GM19099 (cell line): ENCODE results near the gene LYRM9.

Experiments used
- POLR2A ChIP-seq: IDR thresholded peaks from 3 replicates; pipeline ENCODE4 v1.6.1; 2011; ENCODE audit warnings: low read depth; ENCODE audit not compliant: insufficient read length; ENCODE audit errors: extremely low read depth

The LYRM9 gene

DNA sequence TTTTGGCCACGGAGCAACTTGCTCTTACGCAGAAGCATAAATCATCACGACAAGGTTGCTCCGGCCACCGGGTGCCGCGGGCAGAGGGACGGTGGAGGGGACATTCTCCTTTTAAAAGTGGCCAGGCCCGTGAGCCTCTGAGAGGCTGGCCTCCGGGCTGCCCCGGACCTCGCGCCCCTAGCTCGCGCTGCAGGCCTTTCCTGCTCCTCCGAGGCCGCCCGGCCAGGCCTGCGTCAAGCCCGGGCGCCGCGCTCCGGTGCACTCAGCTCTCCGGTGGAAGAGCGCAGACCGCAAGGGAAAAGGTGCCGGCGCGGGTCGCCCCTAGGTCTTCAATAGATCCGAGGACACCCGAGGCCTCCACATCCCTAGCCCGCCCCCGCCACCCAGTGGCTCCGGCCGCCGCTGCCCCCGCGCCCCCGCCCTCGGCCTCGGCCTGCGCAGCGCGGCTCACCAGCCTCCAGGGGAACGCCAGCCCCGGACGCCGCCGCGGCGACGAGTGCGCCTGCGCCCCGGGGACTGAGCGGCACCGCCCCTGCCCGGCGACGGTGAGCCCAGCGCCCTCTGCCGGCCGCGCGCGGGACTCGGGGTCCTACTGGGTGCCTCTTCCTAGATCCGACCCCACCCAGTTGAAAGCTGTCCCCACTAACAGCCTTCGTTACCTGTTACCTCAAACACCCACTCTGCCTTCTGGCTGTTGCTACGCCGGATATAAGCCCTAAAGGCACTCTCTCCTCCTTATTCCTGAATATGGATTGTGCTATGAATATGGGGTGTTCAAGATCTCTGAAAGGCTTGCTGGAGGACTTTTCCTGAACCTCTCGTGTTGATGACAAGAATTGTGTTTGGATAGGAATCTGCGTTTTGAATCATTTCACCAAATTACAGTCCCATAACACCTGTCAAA is at the start of gene LYRM9:
Gene LYRM9 (minus strand): TSS at position 500 of the 904 bp plus-strand sequence. CDS start 10,671 bp downstream, outside the sequence.
- peak; percentile 58 for TF ChIP-seq POLR2A

DNA sequence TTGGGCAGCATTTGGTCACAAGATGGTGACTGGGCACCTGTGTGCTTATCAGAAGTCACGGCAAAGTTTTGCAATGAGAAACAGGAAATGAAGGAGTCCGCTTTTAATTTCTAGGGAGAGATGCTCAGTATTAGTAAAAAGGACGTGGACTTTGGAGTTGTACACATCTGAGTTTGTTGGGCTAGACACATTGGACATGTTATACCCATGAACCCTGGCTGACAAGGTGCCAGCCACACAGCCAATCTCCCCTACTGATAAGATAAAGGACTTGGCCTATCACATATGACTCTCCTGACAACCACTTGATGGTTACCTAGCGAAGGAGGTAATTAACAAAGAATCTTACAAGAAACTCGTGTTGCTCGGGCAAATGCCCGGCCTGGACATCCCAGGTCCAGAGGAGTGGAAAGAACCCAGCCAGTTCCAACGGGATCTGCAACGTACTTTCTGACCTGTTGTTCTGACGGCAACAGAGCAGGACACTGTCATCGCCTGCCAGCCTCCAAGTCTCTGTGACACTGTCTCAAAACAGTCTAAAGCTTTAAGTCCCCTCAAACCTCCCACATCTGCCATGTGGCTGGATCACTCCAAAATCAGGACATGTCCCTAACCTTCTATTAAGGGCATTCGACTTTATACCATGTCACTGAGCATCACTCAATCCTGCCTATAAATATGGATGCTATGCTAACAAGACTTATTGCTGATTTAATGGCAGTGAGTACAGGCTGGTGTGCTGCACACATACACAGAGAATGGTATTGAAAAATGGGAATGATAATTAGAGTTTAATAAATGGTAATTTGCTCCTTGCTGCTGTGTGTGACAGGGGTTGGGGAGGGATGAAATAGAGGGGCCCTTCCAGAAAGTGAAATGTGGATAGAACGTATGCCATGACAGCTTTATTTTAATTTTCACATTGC is 47.6 kb upstream of the LYRM9 start:
- TF ChIP-seq POLR2A: no peak

DNA sequence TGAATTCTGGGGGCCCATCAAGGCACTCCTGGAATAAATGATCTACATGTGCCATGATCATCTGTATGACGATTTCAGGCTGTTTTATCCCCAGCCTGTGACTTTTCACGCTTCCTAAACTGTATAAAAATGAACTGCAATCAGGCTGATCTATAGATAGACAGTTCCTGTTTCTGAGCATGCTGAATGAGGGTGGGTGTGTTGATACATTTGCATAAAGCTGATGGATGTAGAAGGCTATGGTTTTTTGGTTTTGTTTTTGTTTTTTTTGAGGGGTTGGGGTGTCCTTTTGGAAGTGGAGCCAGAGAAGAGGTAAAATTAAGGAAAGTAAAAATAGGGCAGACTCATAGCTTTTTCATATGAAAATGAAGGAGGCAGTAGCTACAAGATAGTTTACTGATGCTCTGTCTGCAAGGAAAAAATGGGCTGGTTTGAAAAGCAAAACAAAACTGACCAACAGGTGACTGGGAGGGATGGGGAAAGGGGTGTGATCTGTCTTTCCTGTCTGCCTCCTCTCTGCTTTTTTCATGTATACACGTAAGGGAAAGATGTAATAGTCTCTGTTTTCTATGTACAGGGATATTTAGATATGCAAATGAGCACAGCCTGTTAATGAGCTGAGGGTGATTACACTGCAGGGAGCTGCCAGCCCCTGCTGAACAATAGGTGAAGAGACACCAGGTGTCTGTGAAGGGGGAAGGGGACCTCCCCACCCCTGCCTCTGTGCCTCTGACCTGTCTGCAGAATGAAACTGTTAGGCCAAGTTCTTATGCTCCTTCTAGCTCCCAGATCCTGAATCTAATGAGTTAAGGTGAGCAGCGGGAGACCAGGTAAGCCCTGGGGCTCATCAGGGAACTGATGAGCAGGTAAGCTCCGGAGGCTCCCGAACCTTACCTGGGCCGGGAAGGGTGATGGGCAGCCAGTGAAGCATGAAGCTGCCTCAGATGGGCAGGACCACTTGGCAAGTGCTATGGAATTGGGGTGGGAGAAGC is 46.6 kb upstream of the LYRM9 start:
- TF ChIP-seq POLR2A: no peak

DNA sequence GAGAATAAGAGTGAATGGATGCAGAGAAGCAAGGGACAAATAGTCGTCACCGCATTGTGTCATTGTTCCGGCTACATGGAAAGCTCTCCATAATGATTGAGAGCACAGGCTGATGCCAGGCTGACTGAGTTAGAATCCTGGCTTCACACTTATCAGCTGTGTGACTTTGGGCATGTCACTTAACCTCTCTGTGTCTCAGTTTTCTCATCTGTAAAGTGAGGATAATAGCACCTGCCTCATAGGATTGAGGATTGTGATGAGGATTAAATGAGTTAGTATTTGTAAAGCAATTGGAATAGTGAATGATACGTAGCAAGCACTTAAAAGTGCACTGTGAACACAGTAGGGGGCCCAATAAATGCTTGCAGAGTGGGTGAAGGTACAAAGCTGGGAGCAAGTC is 45.7 kb upstream of the LYRM9 start:
- TF ChIP-seq POLR2A: no peak

DNA sequence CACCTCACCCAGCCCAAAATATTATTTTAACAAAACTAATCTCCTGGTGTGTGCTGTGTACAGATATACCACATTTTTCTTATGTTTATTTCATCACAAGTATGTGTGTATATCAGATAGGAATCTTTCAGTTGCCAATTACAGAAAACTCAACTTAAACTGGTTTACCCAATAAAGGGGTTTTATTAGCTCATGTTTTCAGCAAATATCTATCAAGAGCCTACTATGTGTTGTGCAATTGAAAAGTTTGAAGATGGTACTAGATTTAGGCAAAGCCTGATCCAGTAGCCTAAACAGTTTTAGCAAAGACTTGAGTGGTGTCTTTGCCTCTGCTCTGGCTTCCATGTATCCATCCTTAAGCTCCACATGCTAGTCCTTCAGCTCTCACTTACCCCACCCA is 45.1 kb upstream of the LYRM9 start:
- no peak for TF ChIP-seq POLR2A

DNA sequence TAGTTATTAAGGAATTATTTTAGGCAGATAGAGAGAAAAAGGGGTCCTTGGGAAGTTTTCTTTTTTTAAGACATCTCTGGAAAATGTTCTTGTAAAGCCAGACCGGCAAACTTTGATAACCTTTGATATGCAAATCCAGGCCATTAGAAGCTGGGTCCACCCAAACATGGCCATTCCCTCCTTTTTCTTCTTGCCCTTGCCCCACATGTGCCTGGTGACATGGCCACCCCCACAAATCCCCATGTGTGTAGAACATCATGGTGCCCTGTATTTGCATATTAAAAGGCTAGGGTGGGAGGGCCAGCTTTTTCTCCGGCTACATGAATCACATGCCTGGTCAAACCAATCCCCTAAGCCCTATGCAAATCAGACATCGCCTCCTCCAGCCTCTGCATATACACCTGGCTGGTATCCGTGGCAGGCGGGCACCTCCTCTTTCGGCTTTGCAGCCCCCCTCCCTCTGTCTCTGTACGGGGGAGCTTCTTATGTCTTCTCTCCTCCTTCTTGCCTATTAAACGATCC is 43.9 kb upstream of the LYRM9 start:
- no peak for TF ChIP-seq POLR2A

DNA sequence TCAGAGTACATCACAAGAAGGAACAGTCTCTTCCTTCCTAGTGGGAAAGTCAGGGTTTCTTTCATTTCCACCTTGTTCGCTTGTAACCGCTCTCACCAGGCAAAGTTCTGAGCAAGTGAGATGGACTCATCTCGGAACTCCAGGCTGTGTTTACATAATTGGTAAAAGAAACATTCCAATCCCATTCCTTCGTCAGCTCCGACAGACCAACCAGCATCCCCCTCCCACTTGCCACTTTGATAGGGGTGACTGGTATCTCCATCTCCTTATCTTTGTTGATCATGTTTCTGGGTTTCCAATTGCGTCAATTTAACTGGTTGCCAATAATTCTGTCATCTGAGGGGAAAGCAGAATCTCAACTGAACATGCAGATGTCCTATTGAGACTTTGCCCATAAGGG is 36.8 kb upstream of the LYRM9 start:
- TF ChIP-seq POLR2A: no peak

DNA sequence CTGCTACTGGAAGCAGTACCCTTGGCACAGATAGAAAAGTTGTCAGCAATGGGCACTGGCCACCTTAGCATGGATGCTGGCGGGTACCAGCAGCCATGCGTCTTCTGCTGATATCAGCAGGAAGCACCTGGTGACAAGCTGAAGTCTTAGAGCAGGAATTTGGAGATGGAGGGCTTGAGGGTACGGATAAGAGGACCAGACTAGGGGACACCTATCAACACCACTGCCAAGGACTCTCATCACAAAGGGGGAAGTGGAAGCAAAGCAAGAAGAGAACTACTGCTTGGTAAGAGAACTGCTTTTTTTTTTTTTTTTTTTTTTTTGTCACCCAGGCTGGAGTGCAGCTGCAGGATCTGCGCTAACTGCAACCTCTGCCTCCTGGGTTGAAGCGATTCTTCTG is 35.4 kb upstream of the LYRM9 start:
- TF ChIP-seq POLR2A: no peak

DNA sequence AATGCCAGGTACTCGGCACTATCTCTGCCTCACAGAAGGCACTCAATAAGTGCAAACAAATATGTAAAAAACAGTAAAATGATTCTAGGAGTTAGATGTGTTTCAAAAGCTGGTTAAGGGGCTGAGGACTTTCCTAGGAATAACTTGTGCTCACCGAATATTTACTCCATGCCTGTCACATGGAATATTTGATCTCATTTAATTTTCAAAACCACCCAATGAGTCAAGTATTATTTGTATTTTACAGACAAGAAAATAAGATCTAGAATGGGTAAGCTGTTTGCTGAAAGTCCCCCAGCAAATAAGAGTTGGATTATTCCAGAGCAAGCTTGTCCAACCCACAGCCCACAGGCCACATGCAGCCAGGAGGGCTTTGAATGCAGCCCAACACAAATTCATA is 34.6 kb upstream of the LYRM9 start:
- TF ChIP-seq POLR2A: no peak

DNA sequence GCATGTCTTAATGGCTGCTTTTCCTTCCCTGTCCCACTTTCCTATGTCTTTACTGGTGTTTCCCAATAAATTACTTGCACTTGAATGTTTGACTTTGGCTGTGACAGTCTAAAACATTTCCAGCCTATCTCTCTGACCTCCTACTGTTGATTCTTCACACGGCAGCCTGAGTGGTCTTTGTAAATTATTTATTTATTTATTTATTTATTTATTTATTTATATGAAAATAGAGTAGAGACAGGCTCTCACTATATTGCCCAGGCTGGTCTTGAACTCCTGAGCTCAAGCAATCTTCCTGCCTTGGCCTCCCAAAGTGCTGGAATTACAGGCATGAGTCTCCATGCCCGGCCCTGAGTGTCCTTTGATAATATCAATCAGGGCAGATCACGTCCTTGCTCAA is 28.4 kb upstream of the LYRM9 start:
- TF ChIP-seq POLR2A: no peak

DNA sequence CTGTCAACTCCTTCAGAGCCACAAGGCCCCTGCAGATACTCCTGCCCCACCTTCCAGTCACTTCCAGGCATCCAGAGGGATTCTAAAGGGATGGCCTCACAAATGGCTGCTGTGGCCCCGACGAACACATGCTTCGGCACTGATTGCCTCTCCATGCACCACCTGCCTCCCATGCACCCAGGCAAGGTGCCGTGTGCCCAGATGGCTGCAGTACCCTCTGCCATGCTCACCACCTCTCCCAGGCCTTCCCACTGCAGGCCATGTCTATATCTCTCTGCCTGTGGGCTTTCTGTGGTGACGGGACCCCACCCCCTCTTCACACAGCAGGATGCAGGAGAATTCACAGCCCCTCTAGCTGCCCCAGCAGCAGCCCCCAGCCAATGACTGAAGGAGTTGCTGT is 27.9 kb upstream of the LYRM9 start:
- no peak for TF ChIP-seq POLR2A

DNA sequence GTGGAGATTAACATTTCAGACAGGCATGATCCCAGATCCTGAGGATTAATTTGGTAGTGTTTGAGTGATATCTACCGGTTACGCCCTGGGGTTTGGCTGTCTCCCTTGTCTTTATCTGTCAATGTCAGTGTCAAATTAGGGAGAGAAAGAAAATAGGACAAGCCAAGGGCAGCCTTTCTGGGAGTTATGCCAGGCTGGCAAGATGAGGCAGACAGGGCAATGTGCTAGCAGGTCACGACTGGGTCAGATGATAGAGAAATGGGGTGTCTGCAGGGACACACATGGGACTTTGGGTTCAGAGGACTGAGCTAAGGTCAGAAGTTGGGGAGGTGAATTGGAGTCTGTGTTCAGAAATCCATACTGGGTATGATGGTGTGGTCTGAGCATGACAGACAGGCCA is 27.4 kb upstream of the LYRM9 start:
- no peak for TF ChIP-seq POLR2A

DNA sequence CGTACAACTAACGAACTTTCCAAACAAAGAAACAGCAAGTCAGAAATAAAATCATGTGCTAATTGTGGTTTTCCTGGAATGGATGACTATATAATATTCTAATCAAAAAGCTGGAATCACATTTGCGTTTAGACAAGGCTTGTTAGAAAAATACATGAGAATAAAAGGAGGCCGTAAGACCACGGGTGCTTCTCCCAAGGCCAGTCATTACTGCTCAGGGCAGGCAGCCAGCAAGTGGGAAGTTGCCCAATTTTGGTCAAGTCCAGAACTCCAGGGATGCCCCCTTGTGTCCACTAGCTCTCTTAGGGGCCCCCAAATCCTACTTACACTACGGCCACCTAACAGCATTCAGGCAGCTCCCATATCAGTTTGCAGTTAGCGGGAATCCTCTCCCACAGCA is 25.9 kb upstream of the LYRM9 start:
- TF ChIP-seq POLR2A: no peak

DNA sequence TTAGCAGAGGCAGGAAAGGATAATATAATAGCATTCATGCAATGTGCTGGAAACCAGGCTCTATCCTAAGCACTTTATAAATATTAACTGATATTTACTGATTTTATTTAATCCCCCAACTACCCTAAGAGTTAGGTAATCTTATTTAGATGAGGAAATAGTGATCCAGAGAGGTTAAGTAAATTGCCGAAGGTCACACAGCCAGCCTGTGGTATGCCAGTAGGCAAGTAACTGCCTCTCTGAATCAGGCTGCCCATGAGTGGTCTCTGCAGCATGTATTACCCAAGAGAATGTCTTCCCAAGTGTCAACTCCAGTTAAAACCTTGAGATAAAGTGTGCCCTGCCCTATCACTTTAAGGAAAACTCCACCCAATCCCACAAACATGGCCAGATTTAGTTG is 25.3 kb upstream of the LYRM9 start:
- no peak for TF ChIP-seq POLR2A
